GM18867 (cell line): ENCODE measurements around the gene JCHAIN.
A peak's percentile ranks its signal among the peaks of the same experiment; 100 is the strongest.
"Not testable (repeated sequence)": the region's sequence is repeated elsewhere in the genome, so short reads cannot be mapped to it uniquely, and the experiment has no call there.

Experiments
- ATAC-seq: cut with Tn5 transposase; IDR thresholded peaks from one replicate; pipeline ENCODE4 v1.9.1; 2021; ENCODE audit warnings: mild to moderate bottlenecking, moderate library complexity; ENCODE audit not compliant: unreplicated experiment

Gene JCHAIN

GRCh38 chr4:70666369-70666768, at the start of gene JCHAIN:
Gene JCHAIN, minus strand, starts transcription at chr4:70666508. Its CDS starts 18 bp downstream, at chr4:70666490.
- ATAC-seq: peak; percentile 67

DNA sequence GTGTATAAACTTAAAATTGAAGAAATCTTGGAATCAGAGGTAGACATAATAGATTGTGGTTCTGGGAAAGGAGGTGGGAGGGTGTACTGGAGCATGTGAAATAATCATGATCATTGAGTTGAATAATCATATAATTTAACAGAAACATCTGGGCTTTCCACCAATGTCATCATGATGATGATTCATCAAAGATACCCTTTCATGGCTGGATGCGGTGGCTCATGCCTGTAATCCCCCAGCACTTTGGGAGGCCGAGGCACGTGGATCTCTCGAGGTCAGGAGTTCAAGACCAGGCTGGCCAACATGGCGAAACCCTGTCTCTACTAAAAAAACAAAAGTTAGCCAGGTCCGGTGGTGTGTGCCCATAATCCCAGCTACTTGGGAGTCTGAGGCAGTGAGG, 48.8 kb upstream of the JCHAIN start:
- ATAC-seq: peak; percentile 13

DNA sequence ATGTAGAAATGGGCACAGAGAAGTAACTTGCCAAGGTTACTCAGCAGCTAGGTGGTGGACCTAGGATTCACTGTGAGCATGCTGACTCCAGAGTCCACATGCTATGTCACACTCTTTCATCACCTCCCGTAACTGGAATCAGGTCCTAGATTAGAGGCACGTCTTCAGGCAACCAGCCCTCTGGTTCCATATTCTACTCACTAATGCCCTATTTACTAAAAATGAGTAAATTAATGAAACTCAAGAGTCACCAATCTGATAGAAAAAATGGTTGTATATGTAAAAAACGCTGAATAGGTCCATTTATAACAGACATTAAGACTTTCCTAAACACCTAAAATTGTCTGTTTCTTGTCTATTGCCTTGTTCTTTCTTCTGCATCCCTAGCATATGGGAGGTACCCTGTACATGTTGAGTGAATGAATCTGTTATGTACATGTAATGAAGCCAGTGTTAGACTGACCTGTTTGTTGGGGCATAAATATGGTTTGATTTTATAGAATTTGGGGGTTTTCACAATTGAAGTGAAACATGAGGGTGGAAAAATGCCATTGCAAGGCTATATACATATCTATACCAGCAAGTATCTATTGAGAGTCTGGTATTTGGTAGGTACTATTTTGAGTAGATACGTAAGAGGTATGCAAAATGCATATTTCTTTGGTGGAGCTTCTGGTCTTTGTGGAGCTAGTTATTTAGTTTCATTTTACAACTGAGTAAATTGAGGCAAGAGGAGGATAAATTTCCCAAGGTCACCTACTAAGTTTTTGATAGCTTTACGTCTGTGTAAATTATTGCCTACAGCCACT, 48.0 kb upstream of the JCHAIN start:
- peak; percentile 57 for ATAC-seq

- ATAC-seq: peak; percentile 43
Observed at GRCh38 chr4:70713453-70714078, 47.3 kb upstream of the JCHAIN start.

- peak; percentile 10 for ATAC-seq
Observed at GRCh38 chr4:70712604-70713452, 46.5 kb upstream of the JCHAIN start.

GRCh38 chr4:70712150-70712549, 45.8 kb upstream of the JCHAIN start:
- ATAC-seq: no peak

GRCh38 chr4:70711599-70711998, 45.3 kb upstream of the JCHAIN start:
- ATAC-seq: no peak

DNA sequence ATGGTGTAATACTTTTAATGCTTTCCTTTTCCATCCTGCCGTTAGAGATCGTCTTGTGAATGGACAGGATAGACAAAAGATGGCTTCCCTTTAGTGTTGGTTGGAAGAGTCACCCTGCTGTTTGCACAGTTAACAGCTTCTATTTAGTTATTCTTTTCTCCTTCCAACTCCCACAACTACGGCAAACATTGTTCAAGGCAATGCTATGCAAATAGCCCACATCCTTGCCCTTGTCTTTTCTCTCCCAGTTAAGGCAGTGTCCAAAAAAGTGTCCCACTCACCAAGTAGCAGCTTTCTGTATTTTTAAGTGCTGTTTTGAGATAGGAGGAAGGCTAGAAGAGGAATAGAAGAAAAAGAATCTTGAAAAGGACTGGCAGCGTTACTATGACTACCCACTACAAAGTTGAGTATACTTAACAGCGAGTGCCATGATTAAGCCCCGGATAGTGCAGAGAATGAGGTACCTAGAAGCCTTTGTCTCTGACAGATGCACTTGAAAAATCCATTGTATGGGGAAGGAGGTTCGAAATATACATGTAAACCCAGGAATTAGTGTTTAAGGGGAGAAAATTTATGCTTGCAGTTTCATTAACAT, 43.4 kb upstream of the JCHAIN start:
- no peak for ATAC-seq

GRCh38 chr4:70706516-70706915, 40.2 kb upstream of the JCHAIN start:
- ATAC-seq: no peak

DNA sequence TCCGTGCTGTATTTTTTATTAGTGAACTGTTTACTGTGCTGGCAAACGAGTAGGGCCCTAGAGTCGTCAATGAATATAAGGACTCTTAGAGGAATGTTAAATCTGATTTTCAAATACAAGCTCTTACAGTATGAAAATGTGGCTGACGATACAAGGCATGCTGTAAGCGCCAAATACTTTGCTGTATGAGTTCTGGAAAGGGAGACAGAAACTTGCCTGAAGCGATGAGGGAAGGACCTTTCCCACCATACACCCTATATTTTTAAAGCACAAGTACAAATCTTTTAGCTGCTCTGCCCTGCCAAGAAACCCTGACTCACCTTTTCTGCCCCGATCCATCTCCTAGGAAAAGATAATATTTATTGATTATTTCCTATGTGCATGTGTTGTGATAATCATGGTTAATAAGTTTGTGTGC, 39.7 kb upstream of the JCHAIN start:
- ATAC-seq: no peak

GRCh38 chr4:70705183-70706043, 39.1 kb upstream of the JCHAIN start:
- peak; percentile 58 for ATAC-seq

- ATAC-seq: peak; percentile 42
Observed at GRCh38 chr4:70704931-70705182, 38.5 kb upstream of the JCHAIN start.

DNA sequence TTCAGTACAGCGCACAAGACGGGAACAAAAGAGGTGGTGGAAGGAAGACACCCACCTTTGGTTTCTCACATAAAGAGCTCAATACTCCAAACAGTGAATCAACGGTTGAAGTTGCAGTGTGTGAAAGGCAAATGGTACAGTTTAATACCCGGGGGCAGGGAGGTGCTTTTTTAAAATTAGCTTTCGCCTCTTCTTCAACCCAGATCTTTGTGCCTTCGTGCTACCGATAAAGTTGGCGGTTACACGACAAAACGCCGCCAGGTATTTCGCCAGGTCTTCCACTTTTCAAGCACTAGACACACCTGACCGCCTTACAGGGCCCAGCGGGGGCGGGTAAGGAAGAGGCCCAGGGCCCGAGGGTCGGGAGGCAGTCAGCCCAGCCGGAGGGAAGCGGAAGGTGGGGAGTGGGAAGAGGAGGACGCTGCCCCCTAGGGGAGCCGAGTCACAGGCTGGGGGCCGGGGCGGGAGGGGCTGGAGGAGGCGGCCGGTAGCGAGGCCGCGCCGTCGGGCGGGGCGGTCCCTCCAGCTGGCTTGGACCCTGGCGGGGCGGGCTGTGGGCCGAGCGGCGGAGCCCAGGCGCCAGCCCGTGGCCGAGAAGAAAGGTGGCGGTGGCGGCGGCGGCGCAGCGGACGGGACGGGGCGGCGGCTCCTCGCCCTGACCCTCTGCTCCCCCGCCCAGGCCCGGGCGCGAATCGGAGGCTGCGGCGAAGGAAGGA, 38.1 kb upstream of the JCHAIN start:
- ATAC-seq: peak; percentile 69

DNA sequence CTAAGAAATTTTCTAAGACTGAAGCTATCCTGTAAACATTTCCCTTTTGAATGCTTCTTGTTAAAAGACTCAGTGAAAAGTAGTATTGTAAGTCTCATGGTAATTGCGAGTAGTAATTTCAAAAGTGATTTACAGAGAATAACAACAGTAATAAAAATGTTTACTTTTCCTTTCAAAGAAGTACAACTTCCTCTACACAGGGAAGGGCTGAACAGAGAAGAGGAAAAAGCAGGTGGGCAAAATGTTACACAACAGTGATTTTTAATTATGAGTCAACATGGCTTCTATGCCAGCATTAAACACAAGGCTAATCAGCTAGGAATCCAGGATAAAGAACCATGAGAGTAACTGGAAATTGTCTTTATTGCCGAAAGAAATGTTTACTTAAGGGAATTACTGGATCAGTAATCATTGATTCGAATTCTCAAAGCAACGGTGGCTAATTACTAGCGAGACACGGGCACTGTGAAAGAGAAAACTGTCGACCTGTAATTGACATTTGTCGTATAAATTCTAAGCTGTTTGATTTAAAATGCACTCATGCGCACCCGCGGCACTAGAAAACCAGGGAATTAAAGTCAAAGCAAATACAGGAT, 37.4 kb upstream of the JCHAIN start:
- ATAC-seq: no peak

GRCh38 chr4:70702592-70702991, 36.3 kb upstream of the JCHAIN start:
- not testable (repeated sequence) for ATAC-seq

- ATAC-seq: no peak
Observed at GRCh38 chr4:70701271-70701670, 35.0 kb upstream of the JCHAIN start.

DNA sequence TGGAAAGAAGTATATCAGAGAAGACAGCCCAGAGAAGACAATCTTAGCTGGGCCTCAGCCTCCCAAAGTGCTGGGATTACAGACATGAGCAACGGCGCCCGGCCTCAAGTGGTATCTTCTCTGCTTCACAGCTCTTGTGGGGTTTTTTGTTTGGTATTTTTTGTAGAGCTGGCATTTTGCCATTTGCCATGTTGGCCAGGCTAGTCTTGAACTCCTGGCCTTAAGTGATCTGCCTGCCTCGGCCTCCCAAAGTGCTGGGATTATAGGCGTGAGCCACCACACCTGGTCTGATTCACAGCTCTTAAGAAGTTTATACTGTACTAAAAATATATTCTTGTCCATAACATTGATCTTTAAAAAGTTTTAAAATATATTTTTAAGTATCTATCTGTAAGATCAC, 34.4 kb upstream of the JCHAIN start:
- no peak for ATAC-seq

DNA sequence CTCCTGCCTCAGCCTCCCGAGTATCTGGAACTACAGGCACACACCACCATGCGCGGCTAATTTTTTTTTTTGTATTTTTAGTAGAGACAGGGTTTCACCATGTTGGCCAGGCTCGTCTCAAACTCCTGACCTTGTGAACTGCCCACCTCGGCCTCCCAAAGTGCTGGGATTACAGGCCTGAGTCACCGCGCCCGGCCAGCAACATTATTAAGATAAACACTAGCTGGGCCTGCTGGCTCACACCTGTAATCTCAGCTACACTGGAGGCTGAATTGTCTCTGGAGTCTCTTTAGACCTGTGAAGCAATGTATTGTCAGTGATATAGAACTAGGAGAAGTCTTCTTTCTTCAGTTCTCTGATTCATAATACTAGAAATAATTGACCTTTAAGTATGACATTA, 32.1 kb upstream of the JCHAIN start:
- ATAC-seq: not testable (repeated sequence)

GRCh38 chr4:70694633-70695032, 28.3 kb upstream of the JCHAIN start:
- not testable (repeated sequence) for ATAC-seq
